SU-DHL-6 (cell line): ENCODE data around the gene XRCC1.
"Not testable (repeated sequence)": the region's sequence is repeated elsewhere in the genome, so short reads cannot be mapped to it uniquely, and the experiment has no call there.

Experiments
- H2AFZ ChIP-seq: fragments of 200-600 bp; sonication (generic); 2 replicates; pipeline ENCODE4 v1.6.1; 2014; ENCODE audit warnings: low read depth, mild to moderate bottlenecking, moderate library complexity, mixed read lengths, antibody characterized with exemption, low read length; ENCODE audit not compliant: severe bottlenecking
- H3F3A ChIP-seq: fragments of 200-600 bp; shearing (Covaris generic); 2 replicates; pipeline ENCODE4 v1.6.0; 2016; ENCODE audit warnings: antibody characterized with exemption, mild to moderate bottlenecking; ENCODE audit not compliant: insufficient read depth
- H3K27ac ChIP-seq: fragments of 200-600 bp; sonication (generic); 2 replicates; pipeline ENCODE4 v1.5.1; 2016; ENCODE audit warnings: low read depth, mild to moderate bottlenecking, low read length, moderate library complexity, mixed read lengths
- H3K27me3 ChIP-seq: fragments of 200-600 bp; sonication (generic), shearing (Covaris generic); 2 replicates; pipeline ENCODE4 v1.6.0; 2014; ENCODE audit warnings: mild to moderate bottlenecking, low read length
- H3K36me3 ChIP-seq: fragments of 200-600 bp; sonication (generic); 2 replicates; pipeline ENCODE4 v1.6.1; 2014; ENCODE audit warnings: mild to moderate bottlenecking, low read length, mixed read lengths
- H3K4me2 ChIP-seq: fragments of 300-600, 200-600 bp; shearing (Covaris generic), sonication (generic); 2 replicates; pipeline ENCODE4 v1.6.0; 2014; ENCODE audit warnings: low read length, low read depth, mild to moderate bottlenecking; ENCODE audit not compliant: poor library complexity, severe bottlenecking
- H3K4me3 ChIP-seq: fragments of 200-600 bp; sonication (generic); 2 replicates; pipeline ENCODE4 v1.5.1; 2014; ENCODE audit warnings: antibody characterized with exemption, low read length, mild to moderate bottlenecking, mixed read lengths; ENCODE audit not compliant: insufficient read depth, poor library complexity, severe bottlenecking
- H3K79me2 ChIP-seq: fragments of 200-600 bp; sonication (generic); 2 replicates; pipeline ENCODE4 v1.6.1; 2014; ENCODE audit warnings: mild to moderate bottlenecking, low read length, moderate library complexity; ENCODE audit not compliant: insufficient read depth
- H3K9ac ChIP-seq: fragments of 200-600 bp; sonication (generic); 2 replicates; pipeline ENCODE4 v1.7.0; 2014; ENCODE audit warnings: mild to moderate bottlenecking, low read length
- H3K9me2 ChIP-seq: fragments of 200-600 bp; sonication (generic); replicated peaks from 2 replicates; pipeline ENCODE4 v1.6.1; 2014; ENCODE audit warnings: low read length; ENCODE audit not compliant: insufficient read depth
- H3K9me3 ChIP-seq: fragments of 200-600 bp; sonication (generic); 2 replicates; pipeline ENCODE4 v1.6.1; 2014; ENCODE audit warnings: low read length, mixed read lengths; ENCODE audit not compliant: insufficient read depth
- H4K20me1 ChIP-seq: fragments of 200-600 bp; sonication (generic); 2 replicates; pipeline ENCODE4 v1.6.1; 2014; ENCODE audit warnings: low read depth, mild to moderate bottlenecking, antibody characterized with exemption, low read length, moderate library complexity, mixed read lengths
- EZH2phosphoT487 ChIP-seq: fragments of 200-600 bp; sonication (generic), shearing (Covaris generic); conservative IDR thresholded peaks from 2 replicates; pipeline ENCODE4 v1.6.1; 2018; ENCODE audit warnings: mild to moderate bottlenecking, antibody characterized with exemption, low read length, moderate library complexity, mixed read lengths
- TF ChIP-seq, protein P1 (sequence below): fragments of 200-600 bp; sonication (generic); IDR thresholded peaks from one replicate; pipeline ENCODE4 v1.5.1; 2017; ENCODE audit warnings: antibody characterized with exemption, mild to moderate bottlenecking, low read length, moderate library complexity; ENCODE audit not compliant: insufficient read depth, poor library complexity, severe bottlenecking

XRCC1 gene

DNA sequence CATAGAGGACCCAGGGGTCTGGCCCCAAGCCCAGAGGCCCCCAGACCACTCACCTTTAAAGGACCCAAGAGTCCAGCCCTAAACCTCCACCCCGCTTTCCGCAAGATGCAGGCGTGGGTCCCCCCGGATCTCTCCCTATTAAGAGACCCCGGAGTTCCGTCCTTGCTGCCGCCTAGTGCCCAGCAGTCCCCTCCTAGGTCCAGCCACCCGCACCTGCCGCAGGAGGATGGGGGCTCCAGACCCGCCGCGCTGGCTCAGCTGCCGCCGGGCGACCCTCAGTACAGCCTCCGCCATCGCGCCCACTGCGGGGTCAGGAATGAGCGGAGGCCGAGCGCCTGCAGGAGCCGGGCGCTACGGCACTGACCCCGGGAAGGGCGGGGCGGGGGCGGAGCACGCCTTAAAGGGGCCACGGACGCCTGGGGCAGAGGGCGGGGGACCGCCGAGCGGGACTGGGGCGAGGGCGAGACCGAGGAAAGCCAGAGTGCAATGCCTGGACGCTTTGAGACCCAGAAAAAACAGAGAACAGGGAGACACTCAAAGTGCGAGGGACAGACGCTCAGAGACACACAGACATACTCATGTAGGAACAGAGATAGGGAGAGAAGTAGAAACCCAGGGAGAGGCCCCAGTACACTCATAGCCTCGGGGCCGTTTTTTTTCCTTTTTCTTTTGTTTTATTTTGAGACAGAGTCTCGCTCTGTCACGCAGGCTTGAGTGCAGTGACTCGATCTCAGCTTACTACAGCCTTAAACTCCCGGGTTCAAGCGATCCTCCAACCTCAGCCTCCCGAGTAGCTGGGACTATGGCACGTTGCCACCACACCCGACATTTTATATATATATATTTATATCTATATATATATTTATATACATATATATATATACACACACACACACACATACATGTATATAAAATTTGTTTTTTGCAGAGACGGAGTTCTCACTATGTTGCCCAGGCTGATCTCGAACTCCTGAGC, 48.2 kb downstream of the XRCC1 start, which contains the start of gene ETHE1:
TSS of gene ETHE1 (minus strand) at position 318 of the 976 bp plus-strand sequence. CDS start at position 294, 24 bp downstream.
- H3K9me2 ChIP-seq = no peaks in the 10 kb centered on the region
- no peaks in the 10 kb centered on the region for H3K79me2 ChIP-seq
- H3K9ac ChIP-seq = peak within 1 kb of the TSS; percentile 76
- H3K4me3 ChIP-seq = peak within 1 kb of the TSS; percentile 92
- H3K4me2 ChIP-seq = peak within 1 kb of the TSS; percentile 78
- TF ChIP-seq, protein P1, sequence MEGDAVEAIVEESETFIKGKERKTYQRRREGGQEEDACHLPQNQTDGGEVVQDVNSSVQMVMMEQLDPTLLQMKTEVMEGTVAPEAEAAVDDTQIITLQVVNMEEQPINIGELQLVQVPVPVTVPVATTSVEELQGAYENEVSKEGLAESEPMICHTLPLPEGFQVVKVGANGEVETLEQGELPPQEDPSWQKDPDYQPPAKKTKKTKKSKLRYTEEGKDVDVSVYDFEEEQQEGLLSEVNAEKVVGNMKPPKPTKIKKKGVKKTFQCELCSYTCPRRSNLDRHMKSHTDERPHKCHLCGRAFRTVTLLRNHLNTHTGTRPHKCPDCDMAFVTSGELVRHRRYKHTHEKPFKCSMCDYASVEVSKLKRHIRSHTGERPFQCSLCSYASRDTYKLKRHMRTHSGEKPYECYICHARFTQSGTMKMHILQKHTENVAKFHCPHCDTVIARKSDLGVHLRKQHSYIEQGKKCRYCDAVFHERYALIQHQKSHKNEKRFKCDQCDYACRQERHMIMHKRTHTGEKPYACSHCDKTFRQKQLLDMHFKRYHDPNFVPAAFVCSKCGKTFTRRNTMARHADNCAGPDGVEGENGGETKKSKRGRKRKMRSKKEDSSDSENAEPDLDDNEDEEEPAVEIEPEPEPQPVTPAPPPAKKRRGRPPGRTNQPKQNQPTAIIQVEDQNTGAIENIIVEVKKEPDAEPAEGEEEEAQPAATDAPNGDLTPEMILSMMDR = no peak
- TF ChIP-seq EZH2phosphoT487 = no peak
- H3F3A ChIP-seq = peaks cover 4% of the 10 kb centered on the region; the same call in 1 of the 2 replicates
- H3K9me3 ChIP-seq = no peaks in the 10 kb centered on the region
- H2AFZ ChIP-seq = peak within 1 kb of the TSS; percentile 100
- no peak within 1 kb of the TSS for H3K27ac ChIP-seq
- no peaks in the 10 kb centered on the region for H4K20me1 ChIP-seq
- no peaks in the 10 kb centered on the region for H3K36me3 ChIP-seq
- no peaks in the 10 kb centered on the region for H3K27me3 ChIP-seq

DNA sequence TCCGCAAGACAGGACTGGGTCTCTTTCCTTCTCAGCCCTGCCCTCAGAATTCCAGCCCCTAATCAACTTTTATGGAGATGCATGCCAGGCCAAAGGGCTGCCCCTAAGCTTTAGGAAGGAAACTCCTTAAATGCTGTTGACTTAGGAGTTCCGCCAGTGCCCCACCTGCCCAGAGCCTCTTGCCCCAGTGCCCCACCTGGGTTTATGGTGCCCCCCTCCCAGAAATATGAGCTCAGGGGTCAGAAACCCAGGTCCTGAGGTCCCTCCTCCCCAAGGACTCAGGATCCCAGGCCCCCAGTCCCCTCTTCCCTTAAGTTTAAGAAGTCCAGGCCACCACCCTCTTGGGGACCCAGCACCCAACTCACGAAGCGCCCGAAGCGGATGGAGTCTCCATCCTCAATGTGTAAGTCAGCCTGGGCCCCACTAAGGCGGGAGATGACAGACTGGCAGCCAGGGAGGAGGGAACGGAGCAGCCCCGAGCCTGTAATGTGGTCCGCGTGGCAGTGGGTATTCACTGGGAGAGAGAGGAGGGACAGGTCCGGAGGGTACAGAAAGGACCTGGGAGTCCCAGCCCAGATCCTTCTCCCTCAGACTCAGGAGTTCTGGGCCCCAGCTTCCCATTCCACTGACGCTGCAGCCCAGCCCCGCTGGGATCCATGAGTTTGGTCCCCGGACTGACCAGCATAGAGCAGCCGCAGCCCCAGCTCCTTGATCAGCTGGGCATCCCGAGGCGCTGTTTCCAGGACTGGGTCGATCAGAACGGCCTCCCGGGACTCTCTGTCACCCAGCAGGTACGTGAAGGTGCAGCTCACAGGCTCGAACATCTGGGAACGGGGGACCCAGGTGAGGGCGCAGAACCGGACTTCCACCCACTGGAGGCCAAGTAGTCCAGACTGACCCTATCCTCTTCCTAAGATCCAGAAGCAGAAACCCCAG, 49.2 kb downstream of the XRCC1 start:
- Histone ChIP-seq H3K4me2 (peak overlapping the region; percentile 78), H3F3A (peaks cover 4% of the 10 kb centered on the region; the same call in 1 of the 2 replicates), H3K27ac (no peak overlapping the region), H3K9me3 (no peaks in the 10 kb centered on the region), H3K36me3 (no peaks in the 10 kb centered on the region), H3K9me2 (no peaks in the 10 kb centered on the region), H3K9ac (peak overlapping the region; percentile 76), H3K79me2 (no peaks in the 10 kb centered on the region), H3K4me3 (peak overlapping the region; percentile 92), H4K20me1 (no peaks in the 10 kb centered on the region), H3K27me3 (no peaks in the 10 kb centered on the region), H2AFZ (peak overlapping the region; percentile 100)
- TF ChIP-seq, protein P1 = no peak
- TF ChIP-seq EZH2phosphoT487 = no peak

DNA sequence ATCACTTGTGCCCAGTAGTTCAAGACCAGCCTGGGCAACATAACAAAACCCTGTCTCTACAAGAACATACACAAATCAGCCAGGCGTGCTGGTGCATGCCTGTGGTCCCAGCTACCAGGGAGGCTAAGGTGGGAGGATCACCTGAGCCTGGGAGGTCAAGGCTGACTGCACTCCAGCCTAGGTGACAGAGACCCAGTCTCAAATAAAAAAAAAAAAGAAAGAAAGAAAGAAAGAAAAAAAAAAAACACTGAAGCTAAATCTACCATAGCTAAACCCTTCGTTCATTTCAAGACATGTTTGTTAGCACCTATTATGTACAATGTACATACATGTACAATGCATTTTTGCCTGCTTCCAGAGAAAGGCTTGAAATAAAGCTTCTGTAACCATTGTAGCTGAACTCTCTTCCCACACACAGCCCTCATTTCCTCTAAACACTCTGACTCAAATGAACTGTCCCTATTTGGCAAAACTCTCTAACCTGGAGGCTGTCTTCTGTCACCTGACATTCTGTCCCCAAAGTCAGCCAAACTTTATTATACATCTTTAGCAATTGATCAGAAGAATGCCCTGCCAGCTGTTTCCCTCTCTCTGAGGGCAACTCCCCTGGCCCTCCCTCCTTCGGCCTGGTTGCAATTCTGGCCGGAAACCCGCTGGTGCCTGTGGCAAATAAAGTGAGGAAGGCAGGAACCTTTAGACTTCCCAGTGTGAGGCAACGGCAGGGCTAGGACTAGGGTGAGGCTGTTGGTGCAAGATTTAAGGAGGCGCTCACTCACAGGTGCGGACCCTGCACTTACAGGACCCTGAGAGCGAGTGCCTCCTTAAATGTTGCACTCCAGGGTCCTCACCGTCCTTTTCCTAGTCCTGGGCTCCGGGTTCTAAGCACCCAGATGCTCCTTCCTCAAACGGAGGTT, 50.1 kb downstream of the XRCC1 start:
- Histone ChIP-seq H4K20me1 (no peaks in the 10 kb centered on the region), H3K4me3 (no peak overlapping the region), H3K9me2 (no peaks in the 10 kb centered on the region), H3K27ac (no peak overlapping the region), H3F3A (peaks cover 4% of the 10 kb centered on the region; the same call in 1 of the 2 replicates), H3K79me2 (no peaks in the 10 kb centered on the region), H3K4me2 (peak overlapping the region; percentile 78), H3K27me3 (no peaks in the 10 kb centered on the region), H2AFZ (no peak overlapping the region), H3K9ac (no peak overlapping the region), H3K36me3 (no peaks in the 10 kb centered on the region), H3K9me3 (no peaks in the 10 kb centered on the region)
- TF ChIP-seq, protein P1 = no peak
- no peak for TF ChIP-seq EZH2phosphoT487

DNA sequence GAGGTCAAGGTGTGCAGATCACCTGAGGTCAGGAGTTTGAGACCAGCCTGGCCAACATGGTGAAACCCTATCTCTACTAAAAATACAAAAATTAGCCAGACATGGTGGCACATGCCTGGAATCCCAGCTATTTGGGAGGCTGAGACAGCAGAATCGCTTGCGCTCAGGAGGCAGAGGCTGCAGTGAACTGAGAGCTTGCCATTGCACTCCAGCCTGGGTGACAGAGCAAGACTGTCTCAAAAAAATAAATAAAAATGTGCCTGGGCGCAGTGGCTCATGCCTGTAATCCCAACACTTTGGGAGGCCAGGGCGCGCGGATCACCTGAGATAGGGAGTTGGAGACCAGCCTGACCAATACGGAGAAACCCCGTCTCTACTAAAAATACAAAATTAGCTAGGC, 51.6 kb downstream of the XRCC1 start:
- H3K9me2 ChIP-seq, H3K79me2 ChIP-seq, H3K27ac ChIP-seq, H4K20me1 ChIP-seq, H2AFZ ChIP-seq, H3K9me3 ChIP-seq, H3K27me3 ChIP-seq, H3K4me2 ChIP-seq, H3K9ac ChIP-seq, H3F3A ChIP-seq, H3K4me3 ChIP-seq, H3K36me3 ChIP-seq: not testable (repeated sequence)
